Right lobe of liver (tissue), 6 donors: ENCODE results near the gene GTSE1. TPM values are rescaled to one million over a fixed set of nuclear protein-coding genes. Genes with fewer than 3 reads are reported as not detected.
"Not testable (repeated sequence)": the region's sequence is repeated elsewhere in the genome, so short reads cannot be mapped to it uniquely, and the experiment has no call there.

ENCODE experiments used
- ATAC-seq, 4 donors: fragments of 200-7000 bp; cut with Tn5 transposase; one replicate each; pipeline ENCODE4 v1.9.1; 2020; ENCODE audit warnings: mild to moderate bottlenecking in 4 of 4, moderate library complexity in 4 of 4
- DNase-seq, 3 donors: peaks; one replicate each; pipeline ENCODE4 v3.0.0-alpha.2; 2020
- H3K27ac ChIP-seq, 3 donors: fragments of 200-600 bp; one replicate each; pipeline ENCODE4 v1.8.0; 2022
- H3K27me3 ChIP-seq, 2 donors: fragments of 200-600 bp; one replicate each; pipeline ENCODE4 v1.8.0; 2022
- H3K36me3 ChIP-seq, 4 donors: fragments of 200-600 bp; sonication (generic) in 1 of 4; one replicate each; pipeline versions ENCODE4 v1.5.1 to v1.8.0; 2017 to 2022; ENCODE audit warnings: control low read depth in 1 of 4
- H3K4me1 ChIP-seq, 4 donors: fragments of 200-600 bp; sonication (generic) in 1 of 4; one replicate each; pipeline versions ENCODE4 v1.5.1 to v1.8.0; 2017 to 2022; ENCODE audit warnings: control low read depth in 1 of 4
- H3K4me3 ChIP-seq, 3 donors: fragments of 200-600 bp; one replicate each; pipeline ENCODE4 v1.8.0; 2022
- H3K9me3 ChIP-seq, 4 donors: fragments of 200-600 bp; sonication (generic) in 1 of 4; one replicate each; pipeline versions ENCODE4 v1.5.1 to v1.8.0; 2017 to 2022; ENCODE audit warnings: control low read depth in 1 of 4
- CTCF ChIP-seq, 4 donors: fragments of 200-600 bp in 3 of 4; fragments of 450-650 bp in 1 of 4; IDR thresholded peaks; one replicate each; pipeline versions ENCODE4 v1.5.1 to v1.8.0; 2016 to 2022; ENCODE audit warnings: antibody characterized with exemption in 4 of 4, mild to moderate bottlenecking in 2 of 4
- POLR2A ChIP-seq: fragments of 450-650 bp; IDR thresholded peaks from one replicate; pipeline ENCODE4 v1.6.1; 2017; ENCODE audit warnings: antibody characterized with exemption, mild to moderate bottlenecking
- WGBS: methylation state at CpG from one replicate; pipeline ENCODE4 v1.1.6; 2018; ENCODE audit warnings: low coverage, low lambda C conversion rate; ENCODE audit not compliant: insufficient coverage; ENCODE audit errors: missing lambda C conversion rate; 5-methylcytosine and 5-hydroxymethylcytosine counted together
- intact Hi-C, 2 donors: fragments of 100-400 bp; cut with DNase I; formaldehyde crosslinking; loops; one replicate each; pipeline versions ENCODE4 v1.11.2 to v1.14.1; 2022
- total RNA-seq, 6 experiments: library from RNA; depleted of rRNA in 2 of 6; stranded (reverse); fragments of >200 nt in 2 of 6; fragmentation: NEBNext Ultra II Directional in 3 of 6; extraction: Animal tissue kit (Norgen Biotek cat#: 25700) in 3 of 6; gene quantifications; one replicate each; pipeline versions ENCODE4 v1.1.0 to v1.2.4, GENCODE V29; 2016 to 2023
- donor health status: DM: no; HTN: yes; CAD: no.
- donor health status: DM: no; HTN: no; CAD: no.
- donor health status: DM: no; HTN: no; CAD: no.
- donor health status: DM: no; HTN: yes; CAD: no.
- donor health status: DM: no; HTN: yes; CAD: no.

The GTSE1 gene
- total RNA-seq, 6 experiments from 2014 or later = 0.15 to 0.84 (median 0.52) TPM

- intact Hi-C loops = no loop called here
- no peaks in the 10 kb centered on the region for H3K27me3 ChIP-seq
- no peak overlapping the region for H3K27ac ChIP-seq
- DNase-seq = no peak
- no peak overlapping the region for H3K4me3 ChIP-seq
- 64% methylated on average over 12 of the region's 12 CpGs for WGBS
- TF ChIP-seq CTCF (IDR thresholded peaks at IDR 0.05) (no peak), POLR2A (no peak)
- peak in 1 of 4 donors; percentile 39 for ATAC-seq
- no peaks in the 10 kb centered on the region for H3K36me3 ChIP-seq
- no peaks in the 10 kb centered on the region for H3K9me3 ChIP-seq
- H3K4me1 ChIP-seq = peaks cover 0 to 4% (median 1%) of the 10 kb centered on the region in 4 donors
These were observed 37.3 kb upstream of the GTSE1 start for GRCh38 chr22:46259374-46259773.

- H3K27ac ChIP-seq = no peak overlapping the region
- H3K4me1 ChIP-seq = peaks cover 0 to 9% (median 3%) of the 10 kb centered on the region in 4 donors
- ATAC-seq (no peak), DNase-seq (no peak)
- no peak overlapping the region for H3K4me3 ChIP-seq
- TF ChIP-seq POLR2A (no peak), CTCF (IDR thresholded peaks at IDR 0.05) (no peak)
- no peaks in the 10 kb centered on the region for H3K36me3 ChIP-seq
- no peaks in the 10 kb centered on the region for H3K27me3 ChIP-seq
- no peaks in the 10 kb centered on the region for H3K9me3 ChIP-seq
- intact Hi-C loops = no loop called here
- WGBS = 80% methylated on average over 1 of the region's 6 CpGs
These were observed 36.6 kb upstream of the GTSE1 start for GRCh38 chr22:46260038-46260437.

- H3K4me3 ChIP-seq = peak overlapping the region in 1 of 3 donors; percentile 28
- ATAC-seq (peak; percentile 37 to 58 (median 48)), DNase-seq (peak in 2 of 3 donors; percentile 74 to 85)
- no peaks in the 10 kb centered on the region for H3K9me3 ChIP-seq
- H3K27ac ChIP-seq = no peak overlapping the region
- no peaks in the 10 kb centered on the region for H3K36me3 ChIP-seq
- TF ChIP-seq CTCF (IDR thresholded peaks at IDR 0.05) = peak in 2 of 4 donors; percentile 9 to 10
- no peak for TF ChIP-seq POLR2A
- intact Hi-C loops = no loop called here
- no peaks in the 10 kb centered on the region for H3K27me3 ChIP-seq
- WGBS = 60% methylated on average over 1 of the region's 109 CpGs
- H3K4me1 ChIP-seq = peaks cover 0 to 20% (median 7%) of the 10 kb centered on the region in 4 donors
These were observed 34.0 kb upstream of the GTSE1 start for GRCh38 chr22:46262449-46263215.

GRCh38 chr22:46263216-46263590, 33.5 kb upstream of the GTSE1 start, which contains the start of gene PKDREJ:
Gene PKDREJ, minus strand, starts transcription at chr22:46263343. Its CDS starts 21 bp downstream, at chr22:46263322.
- Histone ChIP-seq H3K27ac (no peak within 1 kb of the TSS), H3K4me3 (peak within 1 kb of the TSS in 1 of 3 donors; percentile 28), H3K9me3 (no peaks in the 10 kb centered on the region), H3K36me3 (no peaks in the 10 kb centered on the region), H3K27me3 (no peaks in the 10 kb centered on the region), H3K4me1 (peaks cover 0 to 20% (median 7%) of the 10 kb centered on the region in 4 donors)
- TF ChIP-seq POLR2A (no peak), CTCF (IDR thresholded peaks at IDR 0.05) (no peak)
- DNase-seq (no peak), ATAC-seq (no peak)
- no CpG with 5 or more reads among the region's 30 CpGs for WGBS
- intact Hi-C loops = no loop called here

- H3K27me3 ChIP-seq, H3K36me3 ChIP-seq, DNase-seq, H3K4me3 ChIP-seq, intact Hi-C loops, ATAC-seq, H3K27ac ChIP-seq, H3K9me3 ChIP-seq: not testable (repeated sequence)
- 55% methylated on average over 4 of the region's 6 CpGs for WGBS
- H3K4me1 ChIP-seq = peaks cover 0 to 20% (median 7%) of the 10 kb centered on the region in 4 donors
These were observed 32.1 kb upstream of the GTSE1 start for GRCh38 chr22:46264520-46264919.

GRCh38 chr22:46265627-46266026, 31.0 kb upstream of the GTSE1 start:
- H3K4me3 ChIP-seq, H3K9me3 ChIP-seq, H3K27me3 ChIP-seq, intact Hi-C loops, DNase-seq, H3K36me3 ChIP-seq, H3K27ac ChIP-seq, ATAC-seq: not testable (repeated sequence)
- WGBS = 93% methylated on average over 2 of the region's 4 CpGs
- H3K4me1 ChIP-seq = peaks cover 0 to 29% (median 11%) of the 10 kb centered on the region in 4 donors
